Ascending aorta (tissue), 2 donors: ENCODE results near the gene DPT. TPM values are rescaled to one million over a fixed set of nuclear protein-coding genes. Genes with fewer than 3 reads are reported as not detected.

Source experiments
- DNase-seq, 2 donors: peaks; one replicate each; pipeline ENCODE4 v3.0.0-alpha.2; 2019; ENCODE audit warnings: low spot score in 2 of 2
- H3K27ac ChIP-seq, 2 donors: fragments of 200-600 bp; sonication (generic); one replicate each; pipeline ENCODE4 v1.5.1; 2016 to 2017; ENCODE audit warnings: mild to moderate bottlenecking in 1 of 2
- H3K27me3 ChIP-seq: fragments of 200-600 bp; sonication (generic); one replicate; pipeline ENCODE4 v1.5.1; 2017
- H3K36me3 ChIP-seq, 2 donors: fragments of 200-600 bp; sonication (generic); one replicate each; pipeline ENCODE4 v1.5.1; 2016
- H3K4me1 ChIP-seq, 2 donors: fragments of 200-600 bp; sonication (generic); one replicate each; pipeline ENCODE4 v1.5.1; 2016 to 2017; ENCODE audit warnings: mild to moderate bottlenecking in 1 of 2
- H3K4me3 ChIP-seq, 2 donors: fragments of 200-600 bp; sonication (generic); one replicate each; pipeline ENCODE4 v1.5.1; 2016 to 2017; ENCODE audit warnings: mild to moderate bottlenecking in 1 of 2
- H3K9me3 ChIP-seq, 2 donors: fragments of 200-600 bp; sonication (generic); one replicate each; pipeline ENCODE4 v1.5.1; 2016
- intact Hi-C: fragments of 100-400 bp; cut with DNase I; formaldehyde crosslinking; loops from one replicate; pipeline ENCODE4 v1.15.1; 2023
- total RNA-seq: library from RNA; depleted of rRNA; stranded (reverse); fragments of >200 nt; gene quantifications from one replicate; pipeline ENCODE4 v1.1.0, GENCODE V29; 2016
- TF ChIP-seq, protein P1 (sequence below), 3 experiments: fragments of 200-600 bp in 2 of 3; fragments of 450-650 bp in 1 of 3; sonication (generic) in 2 of 3; IDR thresholded peaks; one replicate each; pipeline ENCODE4 v1.5.1; 2016 to 2019; ENCODE audit warnings: antibody characterized with exemption in 3 of 3, mild to moderate bottlenecking in 1 of 3, moderate library complexity in 1 of 3

Gene DPT
- total RNA-seq, 1 donor from 2014 or later = 12.3 TPM

DNA sequence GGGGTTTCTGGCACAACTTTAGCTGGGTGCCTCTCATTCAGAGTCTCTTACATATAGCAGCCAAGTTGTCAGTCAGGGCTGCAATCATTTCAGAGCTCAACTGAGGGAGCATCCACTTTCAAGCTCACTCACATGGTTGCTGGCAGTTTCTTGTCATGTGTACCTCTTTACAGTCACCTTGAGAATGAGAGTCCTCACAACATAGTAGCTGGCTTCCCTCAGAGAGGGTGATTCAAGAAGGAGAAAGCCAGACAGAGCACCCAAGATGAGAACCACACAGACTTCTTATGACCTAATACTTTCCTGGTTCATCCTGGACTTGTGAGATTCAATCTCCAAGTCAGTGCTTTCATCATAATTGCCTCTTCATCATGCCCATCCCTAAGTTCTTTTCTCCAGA, 57.2 kb downstream of the DPT start:
- Histone ChIP-seq H3K4me3 (no peak overlapping the region), H3K36me3 (no peaks in the 10 kb centered on the region)

DNA sequence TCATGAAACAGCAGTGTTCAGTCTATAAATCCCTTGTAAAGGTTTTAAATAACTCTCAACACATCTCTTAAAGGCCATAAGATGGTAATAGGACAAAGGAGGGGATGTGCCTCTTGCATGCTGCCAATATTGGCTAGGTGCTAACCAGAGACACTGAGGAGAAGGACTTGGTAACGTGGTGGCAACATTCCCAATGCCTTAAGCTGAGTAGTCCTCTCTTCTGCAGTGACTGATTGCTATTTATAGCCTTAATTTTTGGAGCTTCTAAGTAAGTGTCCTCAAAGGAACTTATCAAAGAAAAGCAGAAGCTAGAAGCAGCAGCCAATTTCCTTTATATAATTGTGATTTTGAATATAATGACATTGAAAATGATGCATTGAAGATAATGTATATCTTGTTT, 63.0 kb downstream of the DPT start:
- Histone ChIP-seq H3K36me3 (no peaks in the 10 kb centered on the region), H3K27ac (no peak overlapping the region), H3K4me1 (no peaks in the 10 kb centered on the region), H3K9me3 (no peaks in the 10 kb centered on the region), H3K4me3 (no peak overlapping the region), H3K27me3 (no peaks in the 10 kb centered on the region)
- TF ChIP-seq, protein P1, sequence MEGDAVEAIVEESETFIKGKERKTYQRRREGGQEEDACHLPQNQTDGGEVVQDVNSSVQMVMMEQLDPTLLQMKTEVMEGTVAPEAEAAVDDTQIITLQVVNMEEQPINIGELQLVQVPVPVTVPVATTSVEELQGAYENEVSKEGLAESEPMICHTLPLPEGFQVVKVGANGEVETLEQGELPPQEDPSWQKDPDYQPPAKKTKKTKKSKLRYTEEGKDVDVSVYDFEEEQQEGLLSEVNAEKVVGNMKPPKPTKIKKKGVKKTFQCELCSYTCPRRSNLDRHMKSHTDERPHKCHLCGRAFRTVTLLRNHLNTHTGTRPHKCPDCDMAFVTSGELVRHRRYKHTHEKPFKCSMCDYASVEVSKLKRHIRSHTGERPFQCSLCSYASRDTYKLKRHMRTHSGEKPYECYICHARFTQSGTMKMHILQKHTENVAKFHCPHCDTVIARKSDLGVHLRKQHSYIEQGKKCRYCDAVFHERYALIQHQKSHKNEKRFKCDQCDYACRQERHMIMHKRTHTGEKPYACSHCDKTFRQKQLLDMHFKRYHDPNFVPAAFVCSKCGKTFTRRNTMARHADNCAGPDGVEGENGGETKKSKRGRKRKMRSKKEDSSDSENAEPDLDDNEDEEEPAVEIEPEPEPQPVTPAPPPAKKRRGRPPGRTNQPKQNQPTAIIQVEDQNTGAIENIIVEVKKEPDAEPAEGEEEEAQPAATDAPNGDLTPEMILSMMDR (IDR thresholded peaks at IDR 0.05) = no peak
- no peak for DNase-seq
- intact Hi-C loops = no loop called here

More for the DNA sequence above, 57.2 kb downstream of the DPT start:
- H3K27ac ChIP-seq = no peak overlapping the region
- H3K27me3 ChIP-seq = no peaks in the 10 kb centered on the region
- H3K4me1 ChIP-seq = no peaks in the 10 kb centered on the region
- TF ChIP-seq, protein P1 (IDR thresholded peaks at IDR 0.05) = no peak
- H3K9me3 ChIP-seq = no peaks in the 10 kb centered on the region
- no peak for DNase-seq
- intact Hi-C loops = no loop called here

DNA sequence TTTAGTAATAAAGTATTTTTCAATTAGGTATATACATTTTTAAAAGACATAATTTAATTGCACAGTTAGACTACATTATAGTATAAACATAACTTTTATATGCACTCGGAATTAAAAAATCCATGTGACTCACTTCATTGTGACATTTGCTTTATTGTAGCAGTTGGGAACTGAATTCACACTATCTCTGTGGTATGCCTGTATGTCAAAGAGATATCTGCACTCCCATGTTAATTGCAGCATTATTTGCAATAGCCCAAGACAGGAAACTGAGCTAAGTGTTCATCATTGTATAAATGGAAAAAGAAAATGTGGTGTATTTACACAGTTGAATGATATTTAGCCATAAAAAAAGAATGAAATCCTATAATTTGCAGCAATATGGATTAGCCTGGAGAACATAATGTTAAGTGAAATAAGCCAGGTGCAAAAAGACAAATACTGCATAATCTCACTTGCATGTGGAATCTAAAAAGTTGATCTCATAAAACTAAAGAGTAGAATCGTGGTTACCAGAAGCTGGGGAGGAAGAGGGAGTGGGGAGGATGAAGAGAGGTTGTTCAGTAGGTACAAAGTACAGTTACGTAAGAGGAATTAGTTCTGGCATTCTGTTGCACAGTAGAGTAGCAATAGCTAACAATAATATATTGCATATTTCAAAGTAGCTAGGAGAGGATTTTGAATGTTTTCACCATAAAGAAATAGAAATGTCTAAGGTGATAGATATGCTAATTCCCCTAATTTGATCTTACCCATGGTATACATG, 64.8 kb downstream of the DPT start:
- Histone ChIP-seq H3K4me1 (no peaks in the 10 kb centered on the region), H3K27me3 (no peaks in the 10 kb centered on the region), H3K4me3 (no peak overlapping the region), H3K36me3 (no peaks in the 10 kb centered on the region), H3K27ac (no peak overlapping the region), H3K9me3 (no peaks in the 10 kb centered on the region)
- TF ChIP-seq, protein P1 (IDR thresholded peaks at IDR 0.05) = no peak
- intact Hi-C loops = no loop called here
- DNase-seq = no peak

DNA sequence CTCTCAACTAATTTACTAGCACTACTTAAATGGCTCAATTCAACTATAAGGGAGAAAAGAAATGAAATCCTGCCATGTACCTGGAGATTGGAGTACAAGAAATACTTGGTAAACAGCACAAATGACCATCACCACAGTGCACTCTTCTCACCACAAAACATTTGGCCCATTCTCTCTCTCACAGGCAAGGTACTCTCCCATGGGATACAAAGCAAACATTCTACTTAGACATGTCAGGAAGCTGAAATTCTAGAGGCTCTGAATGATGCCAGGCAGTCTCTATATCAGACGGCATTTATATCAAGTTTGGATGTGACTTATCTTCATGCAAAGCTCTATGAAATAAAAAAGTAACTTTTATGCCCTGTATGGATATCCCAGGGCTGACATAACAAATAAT, 72.5 kb downstream of the DPT start:
- no peak overlapping the region for H3K27ac ChIP-seq
- H3K4me3 ChIP-seq = no peak overlapping the region
- no peaks in the 10 kb centered on the region for H3K9me3 ChIP-seq
- no peaks in the 10 kb centered on the region for H3K36me3 ChIP-seq
- DNase-seq = no peak
- TF ChIP-seq, protein P1 (IDR thresholded peaks at IDR 0.05) = no peak
- H3K27me3 ChIP-seq = no peaks in the 10 kb centered on the region
- peaks cover 3 to 4% of the 10 kb centered on the region in 2 donors for H3K4me1 ChIP-seq
- intact Hi-C loops = no loop called here

DNA sequence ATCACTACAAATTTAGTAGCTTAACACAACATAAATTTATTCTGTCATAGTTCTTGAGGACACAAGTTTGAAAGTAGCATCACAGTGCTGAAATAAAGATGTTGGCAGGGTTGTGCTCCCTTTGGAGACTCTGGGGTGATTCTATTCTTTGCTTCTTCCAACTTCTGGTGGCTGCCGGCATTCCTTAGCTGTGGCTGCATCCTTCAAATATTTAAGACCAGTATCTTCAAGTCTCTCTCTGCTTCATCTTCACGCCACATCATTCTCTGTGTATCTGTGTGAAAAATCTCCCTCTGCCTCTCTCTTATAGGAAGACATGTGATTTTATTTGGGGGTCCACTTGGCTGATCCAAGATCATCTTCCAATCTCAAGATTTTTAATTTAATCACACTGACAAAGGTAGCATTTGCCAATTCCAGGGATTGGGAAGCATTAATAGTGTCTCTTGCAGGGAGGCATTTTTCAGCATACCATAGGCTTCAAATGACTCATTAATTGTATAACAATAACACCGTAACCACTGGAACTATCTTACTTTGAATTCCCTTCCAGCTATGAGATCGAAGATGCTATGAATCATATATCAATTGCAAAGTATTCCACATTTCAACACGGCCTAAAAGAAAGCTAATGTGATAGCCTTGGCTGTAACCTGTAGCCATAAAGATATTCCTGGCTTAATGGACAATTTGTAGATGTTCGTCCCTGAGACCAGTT, 74.6 kb downstream of the DPT start:
- no peak for DNase-seq
- Histone ChIP-seq H3K4me3 (no peak overlapping the region), H3K9me3 (no peaks in the 10 kb centered on the region), H3K27me3 (no peaks in the 10 kb centered on the region), H3K36me3 (no peaks in the 10 kb centered on the region), H3K4me1 (peaks cover 3 to 4% of the 10 kb centered on the region in 2 donors), H3K27ac (no peak overlapping the region)
- TF ChIP-seq, protein P1 (IDR thresholded peaks at IDR 0.05) = no peak
- intact Hi-C loops = no loop called here
